ENCODE results near the gene MAD1L1. TPM values are rescaled to one million over a fixed set of nuclear protein-coding genes. Genes with fewer than 3 reads are reported as not detected.

MAD1L1 gene
- total RNA-seq, 2 experiments from 2014 or later, result 157 to 160 TPM

DNA sequence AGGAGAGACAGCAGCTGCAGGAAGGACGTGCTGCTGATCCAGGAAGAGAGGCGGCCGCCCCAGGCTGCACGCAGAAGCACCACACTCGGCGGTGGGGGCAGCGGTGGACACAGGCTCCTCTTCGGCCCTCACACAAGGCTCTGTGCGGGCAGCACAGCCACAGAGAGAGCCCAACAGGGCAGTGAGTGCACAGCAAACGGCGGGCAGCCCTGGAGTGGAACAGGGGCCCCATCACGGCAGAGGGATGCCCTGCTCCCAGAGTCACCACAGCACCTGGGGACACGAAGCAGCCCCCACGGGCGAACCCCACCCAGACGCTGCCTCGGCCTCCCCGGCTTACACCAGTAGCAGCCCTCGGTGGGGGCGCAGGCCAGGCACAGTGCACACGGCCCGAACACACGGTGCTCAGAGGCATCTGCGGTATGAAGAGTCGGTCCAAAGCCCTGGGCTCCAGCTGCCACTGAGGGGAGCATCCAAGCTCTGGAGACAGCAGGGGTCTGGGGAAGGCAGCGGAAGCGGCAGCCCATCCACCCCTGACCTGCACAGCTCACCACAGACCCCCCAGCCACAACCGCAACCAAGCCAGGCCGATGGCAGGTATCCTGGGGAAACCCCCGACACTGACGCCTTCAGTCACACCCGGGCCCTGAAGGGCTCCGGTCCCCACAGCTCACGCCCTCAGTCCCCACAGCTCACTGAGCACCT is 26.1 kb upstream of the MAD1L1 start:
- Histone ChIP-seq H3K9me3 (ENCODE audit: control insufficient read depth in 1 of 2, insufficient read depth in 1 of 2, low read length in 2 of 2) (no peaks in the 10 kb centered on the region), H3K27ac (ENCODE audit: low read depth in 1 of 2, low read length in 2 of 2) (no peak overlapping the region), H3K27me3 (ENCODE audit: control insufficient read depth in 1 of 2, insufficient read depth in 2 of 2, low read length in 2 of 2) (no peaks in the 10 kb centered on the region), H3K36me3 (ENCODE audit: insufficient read depth, low read length) (no peaks in the 10 kb centered on the region), H3K4me1 (ENCODE audit: insufficient read depth, low read length) (peaks cover 12% of the 10 kb centered on the region), H3K4me3 (ENCODE audit: low read length) (no peak overlapping the region)
- Mint-ChIP-seq H3K36me3 (ENCODE audit: low read depth) (peaks cover 4% of the 10 kb centered on the region), H3K27ac (no peak overlapping the region), H3K9me3 (no peaks in the 10 kb centered on the region), H3K4me1 (ENCODE audit: low read depth) (peaks cover 8% of the 10 kb centered on the region), H3K27me3 (no peaks in the 10 kb centered on the region), H3K4me3 (no peak overlapping the region)
- no peak for DNase-seq
- ChIA-PET POLR2A (no interaction called here), CTCF (no interaction called here)
- no peak for ATAC-seq (ENCODE audit: poor library complexity)
- TF ChIP-seq, protein P1, sequence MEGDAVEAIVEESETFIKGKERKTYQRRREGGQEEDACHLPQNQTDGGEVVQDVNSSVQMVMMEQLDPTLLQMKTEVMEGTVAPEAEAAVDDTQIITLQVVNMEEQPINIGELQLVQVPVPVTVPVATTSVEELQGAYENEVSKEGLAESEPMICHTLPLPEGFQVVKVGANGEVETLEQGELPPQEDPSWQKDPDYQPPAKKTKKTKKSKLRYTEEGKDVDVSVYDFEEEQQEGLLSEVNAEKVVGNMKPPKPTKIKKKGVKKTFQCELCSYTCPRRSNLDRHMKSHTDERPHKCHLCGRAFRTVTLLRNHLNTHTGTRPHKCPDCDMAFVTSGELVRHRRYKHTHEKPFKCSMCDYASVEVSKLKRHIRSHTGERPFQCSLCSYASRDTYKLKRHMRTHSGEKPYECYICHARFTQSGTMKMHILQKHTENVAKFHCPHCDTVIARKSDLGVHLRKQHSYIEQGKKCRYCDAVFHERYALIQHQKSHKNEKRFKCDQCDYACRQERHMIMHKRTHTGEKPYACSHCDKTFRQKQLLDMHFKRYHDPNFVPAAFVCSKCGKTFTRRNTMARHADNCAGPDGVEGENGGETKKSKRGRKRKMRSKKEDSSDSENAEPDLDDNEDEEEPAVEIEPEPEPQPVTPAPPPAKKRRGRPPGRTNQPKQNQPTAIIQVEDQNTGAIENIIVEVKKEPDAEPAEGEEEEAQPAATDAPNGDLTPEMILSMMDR (IDR thresholded peaks at IDR 0.05), result no peak
- intact Hi-C loops (cut with DNase I, micrococcal nuclease), result no loop called here

DNA sequence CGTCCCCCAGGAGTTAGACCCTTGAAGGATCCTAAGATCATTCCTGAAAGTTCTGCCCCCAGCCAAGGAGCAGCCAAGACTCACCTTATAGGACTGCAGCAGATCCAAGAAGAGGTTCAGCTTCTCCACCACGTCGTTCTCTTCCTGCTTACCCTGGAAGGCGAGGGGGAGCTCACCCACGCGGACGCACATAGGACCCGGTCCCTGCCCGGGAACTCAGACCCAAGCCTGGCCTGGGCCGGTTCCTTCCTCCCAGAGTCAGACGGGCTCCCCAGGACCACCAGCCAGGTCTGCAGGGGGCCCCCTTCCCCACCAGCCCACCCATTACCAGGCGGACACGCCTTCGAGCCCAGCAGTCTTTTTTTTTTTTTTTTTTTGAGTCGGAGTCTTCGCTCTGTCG is 24.9 kb upstream of the MAD1L1 start:
- ChIA-PET CTCF (no interaction called here), POLR2A (no interaction called here)
- TF ChIP-seq, protein P1 (IDR thresholded peaks at IDR 0.05), result no peak
- H3K4me1 ChIP-seq (ENCODE audit: insufficient read depth, low read length), result peaks cover 17% of the 10 kb centered on the region
- no peaks in the 10 kb centered on the region for H3K36me3 ChIP-seq (ENCODE audit: insufficient read depth, low read length)
- H3K27me3 Mint-ChIP-seq, result no peaks in the 10 kb centered on the region
- ATAC-seq (ENCODE audit: poor library complexity) (no peak), DNase-seq (no peak)
- peaks cover 4% of the 10 kb centered on the region for H3K36me3 Mint-ChIP-seq (ENCODE audit: low read depth)
- no peak overlapping the region for H3K27ac Mint-ChIP-seq
- intact Hi-C loops (cut with DNase I, micrococcal nuclease), result no loop called here
- no peak overlapping the region for H3K27ac ChIP-seq (ENCODE audit: low read depth in 1 of 2, low read length in 2 of 2)
- H3K9me3 Mint-ChIP-seq, result no peaks in the 10 kb centered on the region
- no peak overlapping the region for H3K4me3 ChIP-seq (ENCODE audit: low read length)
- H3K9me3 ChIP-seq (ENCODE audit: control insufficient read depth in 1 of 2, insufficient read depth in 1 of 2, low read length in 2 of 2), result no peaks in the 10 kb centered on the region
- no peaks in the 10 kb centered on the region for H3K27me3 ChIP-seq (ENCODE audit: control insufficient read depth in 1 of 2, insufficient read depth in 2 of 2, low read length in 2 of 2)
- peaks cover 13% of the 10 kb centered on the region for H3K4me1 Mint-ChIP-seq (ENCODE audit: low read depth)
- H3K4me3 Mint-ChIP-seq, result no peak overlapping the region

DNA sequence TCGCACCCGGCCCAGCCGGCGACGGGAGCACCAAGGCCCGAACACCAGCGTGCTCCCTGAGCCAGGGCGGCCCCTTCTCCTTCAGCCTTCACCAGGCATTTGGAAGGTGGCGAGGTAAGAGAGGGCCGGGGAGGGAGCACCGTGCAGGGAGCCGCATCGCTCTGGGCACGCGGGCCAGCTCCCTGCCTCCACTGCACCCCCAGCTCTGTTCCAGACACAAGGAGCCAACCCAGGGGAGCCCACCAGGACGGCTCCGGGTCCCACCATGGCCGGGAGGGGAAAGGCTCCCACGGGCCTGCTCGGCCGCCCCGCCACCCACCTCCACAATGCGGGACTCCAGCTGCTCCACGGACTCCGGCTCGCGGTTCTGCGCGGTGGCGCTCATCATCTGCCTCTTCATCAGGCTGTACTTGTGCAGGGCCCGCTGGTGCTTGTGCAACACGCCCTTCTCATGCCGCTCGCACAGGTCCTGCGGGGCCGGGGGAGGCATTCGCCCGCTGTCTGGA is 24.4 kb upstream of the MAD1L1 start:
- Histone ChIP-seq H3K27ac (ENCODE audit: low read depth in 1 of 2, low read length in 2 of 2) (no peak overlapping the region), H3K4me1 (ENCODE audit: insufficient read depth, low read length) (peaks cover 20% of the 10 kb centered on the region), H3K4me3 (ENCODE audit: low read length) (no peak overlapping the region), H3K36me3 (ENCODE audit: insufficient read depth, low read length) (no peaks in the 10 kb centered on the region), H3K9me3 (ENCODE audit: control insufficient read depth in 1 of 2, insufficient read depth in 1 of 2, low read length in 2 of 2) (no peaks in the 10 kb centered on the region), H3K27me3 (ENCODE audit: control insufficient read depth in 1 of 2, insufficient read depth in 2 of 2, low read length in 2 of 2) (no peaks in the 10 kb centered on the region)
- no peak for ATAC-seq (ENCODE audit: poor library complexity)
- no peak overlapping the region for H3K4me3 Mint-ChIP-seq
- peaks cover 13% of the 10 kb centered on the region for H3K4me1 Mint-ChIP-seq (ENCODE audit: low read depth)
- H3K27me3 Mint-ChIP-seq, result no peaks in the 10 kb centered on the region
- ChIA-PET CTCF (no interaction called here), POLR2A (no interaction called here)
- TF ChIP-seq, protein P1 (IDR thresholded peaks at IDR 0.05), result no peak
- H3K9me3 Mint-ChIP-seq, result no peaks in the 10 kb centered on the region
- no peak overlapping the region for H3K27ac Mint-ChIP-seq
- intact Hi-C loops (cut with DNase I, micrococcal nuclease), result no loop called here
- DNase-seq, result no peak
- peaks cover 4% of the 10 kb centered on the region for H3K36me3 Mint-ChIP-seq (ENCODE audit: low read depth)
